Measurements from ENCODE around the gene MSRB3.

DNA sequence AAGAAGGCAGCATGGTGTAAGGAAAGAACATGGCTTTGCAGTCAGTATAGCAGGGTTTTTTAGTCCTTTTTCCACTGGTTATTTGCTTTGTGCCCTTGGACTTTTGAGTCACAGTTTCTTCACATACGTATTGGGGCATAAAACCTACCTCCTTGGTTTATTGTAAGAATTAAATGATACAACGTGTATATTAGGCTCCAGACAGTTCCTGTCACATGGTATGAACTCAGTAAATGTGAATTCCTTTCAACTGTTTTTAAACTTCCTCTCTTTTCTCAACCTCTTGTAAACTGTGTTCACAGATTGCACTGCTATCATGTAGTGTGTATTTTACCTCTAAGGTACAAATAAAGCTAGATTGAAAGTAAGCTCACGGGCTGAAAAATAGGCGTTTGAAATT, 29.5 kb downstream of the MSRB3 start:
- TF ChIP-seq, protein P1, sequence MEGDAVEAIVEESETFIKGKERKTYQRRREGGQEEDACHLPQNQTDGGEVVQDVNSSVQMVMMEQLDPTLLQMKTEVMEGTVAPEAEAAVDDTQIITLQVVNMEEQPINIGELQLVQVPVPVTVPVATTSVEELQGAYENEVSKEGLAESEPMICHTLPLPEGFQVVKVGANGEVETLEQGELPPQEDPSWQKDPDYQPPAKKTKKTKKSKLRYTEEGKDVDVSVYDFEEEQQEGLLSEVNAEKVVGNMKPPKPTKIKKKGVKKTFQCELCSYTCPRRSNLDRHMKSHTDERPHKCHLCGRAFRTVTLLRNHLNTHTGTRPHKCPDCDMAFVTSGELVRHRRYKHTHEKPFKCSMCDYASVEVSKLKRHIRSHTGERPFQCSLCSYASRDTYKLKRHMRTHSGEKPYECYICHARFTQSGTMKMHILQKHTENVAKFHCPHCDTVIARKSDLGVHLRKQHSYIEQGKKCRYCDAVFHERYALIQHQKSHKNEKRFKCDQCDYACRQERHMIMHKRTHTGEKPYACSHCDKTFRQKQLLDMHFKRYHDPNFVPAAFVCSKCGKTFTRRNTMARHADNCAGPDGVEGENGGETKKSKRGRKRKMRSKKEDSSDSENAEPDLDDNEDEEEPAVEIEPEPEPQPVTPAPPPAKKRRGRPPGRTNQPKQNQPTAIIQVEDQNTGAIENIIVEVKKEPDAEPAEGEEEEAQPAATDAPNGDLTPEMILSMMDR (IDR thresholded peaks at IDR 0.05; ENCODE audit: low read depth, low read length, missing input control): no peak
- TF ChIP-seq, protein P2, sequence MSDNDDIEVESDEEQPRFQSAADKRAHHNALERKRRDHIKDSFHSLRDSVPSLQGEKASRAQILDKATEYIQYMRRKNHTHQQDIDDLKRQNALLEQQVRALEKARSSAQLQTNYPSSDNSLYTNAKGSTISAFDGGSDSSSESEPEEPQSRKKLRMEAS (IDR thresholded peaks at IDR 0.05): no peak
- TF ChIP-seq SP1 (IDR thresholded peaks at IDR 0.05) (no peak), NR2F2 (IDR thresholded peaks at IDR 0.05) (no peak), RAD21 (IDR thresholded peaks at IDR 0.05) (no peak), EGR1 (IDR thresholded peaks at IDR 0.05; ENCODE audit: low read depth in 2 of 2) (no peak), GABPA (IDR thresholded peaks at IDR 0.05 in 1 of 2, conservative IDR thresholded peaks at IDR 0.05 in 1 of 2) (no peak), RXRA (IDR thresholded peaks at IDR 0.05) (no peak), HNF4A (conservative IDR thresholded peaks at IDR 0.05) (no peak), YY1 (IDR thresholded peaks at IDR 0.05) (no peak)
- TF ChIP-seq, protein P3, sequence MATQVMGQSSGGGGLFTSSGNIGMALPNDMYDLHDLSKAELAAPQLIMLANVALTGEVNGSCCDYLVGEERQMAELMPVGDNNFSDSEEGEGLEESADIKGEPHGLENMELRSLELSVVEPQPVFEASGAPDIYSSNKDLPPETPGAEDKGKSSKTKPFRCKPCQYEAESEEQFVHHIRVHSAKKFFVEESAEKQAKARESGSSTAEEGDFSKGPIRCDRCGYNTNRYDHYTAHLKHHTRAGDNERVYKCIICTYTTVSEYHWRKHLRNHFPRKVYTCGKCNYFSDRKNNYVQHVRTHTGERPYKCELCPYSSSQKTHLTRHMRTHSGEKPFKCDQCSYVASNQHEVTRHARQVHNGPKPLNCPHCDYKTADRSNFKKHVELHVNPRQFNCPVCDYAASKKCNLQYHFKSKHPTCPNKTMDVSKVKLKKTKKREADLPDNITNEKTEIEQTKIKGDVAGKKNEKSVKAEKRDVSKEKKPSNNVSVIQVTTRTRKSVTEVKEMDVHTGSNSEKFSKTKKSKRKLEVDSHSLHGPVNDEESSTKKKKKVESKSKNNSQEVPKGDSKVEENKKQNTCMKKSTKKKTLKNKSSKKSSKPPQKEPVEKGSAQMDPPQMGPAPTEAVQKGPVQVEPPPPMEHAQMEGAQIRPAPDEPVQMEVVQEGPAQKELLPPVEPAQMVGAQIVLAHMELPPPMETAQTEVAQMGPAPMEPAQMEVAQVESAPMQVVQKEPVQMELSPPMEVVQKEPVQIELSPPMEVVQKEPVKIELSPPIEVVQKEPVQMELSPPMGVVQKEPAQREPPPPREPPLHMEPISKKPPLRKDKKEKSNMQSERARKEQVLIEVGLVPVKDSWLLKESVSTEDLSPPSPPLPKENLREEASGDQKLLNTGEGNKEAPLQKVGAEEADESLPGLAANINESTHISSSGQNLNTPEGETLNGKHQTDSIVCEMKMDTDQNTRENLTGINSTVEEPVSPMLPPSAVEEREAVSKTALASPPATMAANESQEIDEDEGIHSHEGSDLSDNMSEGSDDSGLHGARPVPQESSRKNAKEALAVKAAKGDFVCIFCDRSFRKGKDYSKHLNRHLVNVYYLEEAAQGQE (IDR thresholded peaks at IDR 0.05): no peak
- TF ChIP-seq, protein P4, sequence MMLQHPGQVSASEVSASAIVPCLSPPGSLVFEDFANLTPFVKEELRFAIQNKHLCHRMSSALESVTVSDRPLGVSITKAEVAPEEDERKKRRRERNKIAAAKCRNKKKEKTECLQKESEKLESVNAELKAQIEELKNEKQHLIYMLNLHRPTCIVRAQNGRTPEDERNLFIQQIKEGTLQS (IDR thresholded peaks at IDR 0.05): no peak

All from liver (tissue), 3 donors.